ENCODE results near the gene IFRD2. TPM values are rescaled to one million over a fixed set of nuclear protein-coding genes. Genes with fewer than 3 reads are reported as not detected.

IFRD2 gene
- total RNA-seq, 1 donor from 2014 or later: 51.2 TPM

GRCh38 chr3:50303013-50303815 lies 11.0 kb upstream of the IFRD2 start, which contains the start of gene HYAL1:
Gene HYAL1 (minus strand): TSS chr3:50303574. CDS start chr3:50302956, 618 bp downstream.
- intact Hi-C loops (cut with DNase I): no loop called here
- DNase-seq (ENCODE audit: low spot score) (peak; percentile 86), ATAC-seq (peak; percentile 57)

DNA sequence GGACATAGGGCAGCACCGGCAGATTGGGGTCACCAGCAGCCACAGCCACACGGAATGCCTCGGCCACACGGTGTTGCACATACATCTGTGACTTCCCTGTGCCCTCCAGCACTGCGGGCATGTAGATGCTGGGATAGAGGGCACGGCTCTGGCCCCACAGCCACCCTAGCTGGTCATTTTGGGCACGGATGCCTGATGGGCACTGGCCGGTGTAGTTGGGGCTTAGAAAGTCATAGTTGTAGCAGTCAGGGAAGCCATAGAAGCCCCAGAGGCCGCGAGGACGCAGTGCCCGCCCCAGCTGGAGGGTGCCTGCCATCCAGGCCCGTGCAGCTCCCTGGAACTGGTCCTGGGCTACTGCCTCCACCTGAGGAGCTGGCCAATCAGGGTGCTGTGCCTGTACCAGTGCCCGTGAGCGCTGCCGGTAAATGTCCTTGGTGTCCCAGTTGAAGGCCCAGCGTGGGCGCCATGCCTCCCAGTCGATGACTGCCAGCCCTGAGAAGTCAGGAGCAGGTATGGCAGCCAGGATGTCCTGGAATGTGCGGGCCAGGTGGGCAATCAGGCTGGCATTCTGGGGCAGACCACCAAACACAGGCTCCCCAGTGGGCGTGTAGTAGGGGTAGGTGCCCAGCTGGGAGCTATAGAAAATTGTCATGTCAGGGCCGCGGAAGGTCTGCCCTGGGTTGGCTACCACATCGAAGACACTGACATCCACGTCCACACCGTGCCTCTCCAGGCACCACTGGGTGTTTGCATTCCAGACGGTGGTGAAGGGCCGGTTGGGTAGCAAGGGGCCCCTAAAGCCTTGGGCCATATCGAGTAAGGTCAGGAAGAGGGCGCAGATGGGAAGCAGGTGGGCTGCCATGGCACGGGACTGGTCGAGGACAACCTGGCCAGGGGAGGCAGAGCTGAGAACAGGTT lies 10.1 kb upstream of the IFRD2 start:
- no peak for DNase-seq (ENCODE audit: low spot score)
- ATAC-seq: no peak

DNA sequence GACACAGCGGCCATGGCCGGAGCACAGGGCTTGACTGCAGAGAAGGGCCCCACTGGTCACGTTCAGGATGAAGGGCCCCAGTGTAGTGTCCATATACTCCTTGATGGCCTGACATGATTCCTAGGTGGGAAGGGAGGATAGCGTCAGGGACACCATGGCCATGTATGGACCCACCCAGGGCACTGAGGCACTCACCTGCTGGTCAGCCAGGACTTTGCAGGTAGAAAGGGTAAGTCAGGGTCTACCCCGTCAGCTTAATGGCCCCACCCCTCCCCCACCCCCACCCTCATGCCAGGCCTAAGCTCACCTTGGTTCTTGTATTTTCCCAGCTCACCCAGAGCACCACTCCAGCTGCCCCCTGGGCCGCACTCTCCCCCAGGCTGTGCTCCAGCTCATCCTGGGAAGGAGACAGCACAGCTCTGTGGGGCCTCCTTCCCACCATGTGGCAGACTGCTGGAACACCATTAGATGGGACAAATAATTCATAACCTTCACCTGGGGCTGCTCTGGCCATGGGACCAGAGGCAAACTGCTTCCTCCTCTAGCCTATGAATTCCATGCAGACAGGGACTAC lies 8.5 kb upstream of the IFRD2 start:
- ATAC-seq (no peak), DNase-seq (ENCODE audit: low spot score) (no peak)
- intact Hi-C loops (cut with DNase I): no loop called here

More for the DNA sequence above, 10.1 kb upstream of the IFRD2 start:
- intact Hi-C loops (cut with DNase I): no loop called here

DNA sequence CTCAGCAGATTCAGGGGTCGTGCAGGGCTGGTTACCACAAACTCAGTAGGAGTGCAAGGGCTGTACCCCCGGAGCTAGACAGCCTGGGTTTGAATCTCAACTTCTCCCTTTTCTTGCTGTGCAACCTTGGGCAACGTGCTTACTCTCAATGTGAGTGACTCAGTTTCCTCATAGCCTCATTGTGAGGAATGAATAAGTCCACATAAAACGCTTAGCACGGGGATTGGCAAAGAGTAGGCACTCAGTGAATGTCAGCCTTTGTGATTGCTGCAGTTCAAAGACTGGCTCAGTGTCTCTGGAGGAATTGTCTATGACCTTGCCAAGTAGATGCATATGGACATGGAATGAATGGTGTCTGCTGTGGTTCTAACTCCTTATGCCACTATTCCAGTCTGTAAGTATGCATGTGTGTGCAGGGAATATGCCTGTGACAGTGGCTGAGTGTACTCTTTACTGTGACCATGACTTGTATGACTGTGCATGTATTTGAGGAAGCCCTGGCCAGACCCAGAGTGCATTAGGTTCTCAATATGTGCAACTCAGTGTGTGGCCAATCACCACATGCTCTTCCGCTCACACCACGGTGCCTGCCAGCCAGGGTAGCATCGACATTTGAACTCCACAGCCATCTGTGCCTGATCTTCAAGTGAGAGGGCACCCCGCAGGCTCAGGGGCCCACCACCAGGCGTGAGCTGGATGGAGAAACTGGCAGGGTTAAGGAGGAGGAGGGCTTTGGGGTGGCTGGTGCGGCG lies 7.9 kb upstream of the IFRD2 start:
- no peak for DNase-seq (ENCODE audit: low spot score)
- ATAC-seq: peak; percentile 5
- intact Hi-C loops (cut with DNase I): no loop called here

GRCh38 chr3:50299638-50299928 lies 7.4 kb upstream of the IFRD2 start:
- ATAC-seq (no peak), DNase-seq (ENCODE audit: low spot score) (no peak)
- intact Hi-C loops (cut with DNase I): no loop called here

- DNase-seq (ENCODE audit: low spot score) (peak; percentile 100), ATAC-seq (peak; percentile 93)
- intact Hi-C loops (cut with DNase I): no loop called here
Measured at GRCh38 chr3:50298836-50299637, 6.8 kb upstream of the IFRD2 start, which contains the start of the genes HYAL3 and NAA80. Gene HYAL3 (minus strand): TSS chr3:50299405. CDS start chr3:50295602, 3,803 bp downstream. Gene NAA80 (minus strand): TSS chr3:50299405. CDS start chr3:50297463, 1,942 bp downstream.

DNA sequence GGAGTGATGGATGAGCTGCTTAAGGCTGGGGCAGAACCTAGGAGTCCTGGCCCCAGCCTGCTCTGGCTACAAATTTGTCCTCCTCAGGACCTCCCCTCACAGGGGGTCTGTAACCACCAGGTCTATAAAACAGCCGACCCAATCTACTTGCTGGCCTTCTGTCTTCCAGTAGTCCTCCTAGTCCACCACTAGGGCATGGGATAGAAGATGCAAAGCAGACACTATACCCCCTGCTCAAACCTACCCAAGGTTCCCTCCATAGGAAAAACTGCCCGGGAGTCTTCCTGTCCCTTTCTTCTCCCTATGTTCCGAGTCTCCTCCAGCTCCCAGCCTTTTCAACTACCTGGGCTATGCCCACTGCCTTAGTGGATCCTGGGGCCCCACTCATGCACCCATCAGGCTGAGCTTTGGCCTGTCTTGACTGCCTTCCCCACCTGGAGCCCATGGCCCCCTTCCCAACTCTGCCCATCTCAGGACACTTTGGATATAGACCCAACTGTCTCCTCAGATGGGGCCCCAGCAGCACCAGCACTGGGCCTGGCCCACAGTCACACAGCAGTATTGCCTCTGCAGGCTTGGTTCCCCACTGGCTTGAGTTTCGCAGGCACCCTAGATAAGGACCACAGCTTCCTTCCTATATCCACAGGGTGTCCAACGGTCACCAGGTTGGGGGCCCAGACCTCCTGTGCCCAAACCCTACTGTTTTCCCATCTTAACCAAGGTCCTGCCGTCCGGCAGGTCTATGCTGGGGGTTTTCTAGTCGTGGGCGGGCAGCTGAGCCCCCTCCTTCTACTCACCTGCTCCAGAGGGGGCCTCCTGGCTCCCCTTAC lies 5.9 kb upstream of the IFRD2 start:
- DNase-seq (ENCODE audit: low spot score) (no peak), ATAC-seq (no peak)
- intact Hi-C loops (cut with DNase I): no loop called here

- ATAC-seq (no peak), DNase-seq (ENCODE audit: low spot score) (peak; percentile 73)
- intact Hi-C loops (cut with DNase I): no loop called here
Measured at GRCh38 chr3:50297384-50297775, 5.2 kb upstream of the IFRD2 start.

- ATAC-seq (no peak), DNase-seq (ENCODE audit: low spot score) (no peak)
- intact Hi-C loops (cut with DNase I): no loop called here
Measured at GRCh38 chr3:50296721-50297383, 4.6 kb upstream of the IFRD2 start.

DNA sequence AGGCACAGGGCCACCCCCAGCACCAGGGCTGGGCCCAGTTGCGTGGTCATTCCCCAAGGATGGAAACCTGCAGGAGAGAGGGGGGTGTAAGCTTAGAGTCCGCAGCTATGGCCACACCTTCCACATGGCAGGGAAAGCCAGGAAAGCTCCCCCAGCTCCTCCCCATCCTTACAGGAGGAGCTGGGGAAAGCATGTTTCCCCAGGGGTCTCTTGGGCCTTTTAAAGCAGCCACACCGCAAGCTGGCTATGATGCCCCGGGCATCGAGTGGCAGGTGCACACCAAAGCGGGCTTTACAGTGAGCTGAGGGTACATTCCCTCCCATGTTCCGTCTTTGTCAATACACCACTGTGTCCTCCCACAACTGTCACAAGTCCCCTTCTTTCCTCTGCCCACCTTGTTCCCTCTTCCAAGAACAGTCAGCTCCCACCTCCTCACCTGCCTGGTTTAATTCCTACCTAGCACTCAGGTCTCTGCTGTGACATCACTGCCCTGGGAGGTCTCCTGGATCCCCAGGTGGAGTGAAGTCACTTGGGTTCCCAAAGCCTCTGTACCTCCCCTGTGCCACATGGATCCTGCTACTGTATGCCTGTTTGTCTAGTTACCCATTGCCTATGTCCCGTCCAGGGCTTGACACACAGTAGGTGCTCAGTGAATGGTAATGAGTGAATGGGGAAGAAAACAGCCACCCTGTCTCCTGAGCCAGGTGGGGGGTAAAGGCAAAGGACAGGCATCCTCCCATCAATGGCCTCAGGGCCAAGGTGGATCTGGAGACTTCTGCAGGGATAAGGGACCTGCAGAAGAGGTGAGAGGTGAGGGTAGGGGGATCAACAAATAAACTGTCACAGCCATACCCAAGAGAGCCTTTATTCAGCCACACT lies 3.6 kb upstream of the IFRD2 start:
- DNase-seq (ENCODE audit: low spot score): no peak
- no peak for ATAC-seq
- intact Hi-C loops (cut with DNase I): no loop called here

DNA sequence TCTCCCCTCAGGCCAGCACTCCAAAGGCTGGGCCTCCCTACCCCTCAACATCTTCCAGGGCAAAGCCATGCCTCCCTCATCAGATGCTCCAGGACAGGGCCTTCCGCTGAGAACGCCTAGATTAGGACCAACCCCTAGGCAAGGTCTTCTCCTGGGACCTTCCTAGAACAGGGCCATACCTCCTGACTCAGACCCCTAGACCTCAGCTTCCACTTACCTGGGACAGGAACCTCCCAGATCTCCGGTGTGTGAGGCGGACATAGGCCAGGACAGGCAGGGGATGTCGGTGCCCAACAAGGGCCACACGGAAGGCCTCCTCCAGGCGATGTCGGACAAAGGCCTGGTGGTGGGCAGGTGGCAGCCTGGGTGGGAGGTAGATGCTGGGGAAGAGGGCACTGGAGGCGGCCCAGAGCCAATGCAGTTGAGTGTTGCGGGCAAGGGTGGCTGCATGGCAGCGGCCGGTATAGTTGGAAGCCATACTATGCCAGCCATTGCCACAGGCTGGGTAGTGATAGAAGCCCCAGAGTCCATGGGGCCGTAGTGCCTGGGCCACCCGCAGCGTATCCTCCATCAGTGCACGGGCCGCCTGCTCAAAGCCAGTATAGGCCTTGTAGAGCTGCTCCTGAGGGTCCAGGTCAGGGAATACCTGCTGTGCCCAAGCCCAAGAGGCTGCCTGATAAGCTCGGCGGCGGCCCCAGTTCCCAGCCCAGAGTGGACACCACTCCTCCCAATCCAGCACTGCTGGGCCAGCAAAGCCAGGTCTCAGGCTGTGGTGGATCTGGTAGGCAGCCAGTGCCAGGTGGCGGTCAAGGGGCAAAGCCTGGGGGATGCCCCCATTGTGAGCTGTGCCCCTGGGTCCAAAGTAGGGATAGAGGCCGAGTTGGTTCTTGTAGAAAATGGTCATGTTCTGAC lies 2.5 kb upstream of the IFRD2 start:
- DNase-seq (ENCODE audit: low spot score) (no peak), ATAC-seq (no peak)
- intact Hi-C loops (cut with DNase I): no loop called here

DNA sequence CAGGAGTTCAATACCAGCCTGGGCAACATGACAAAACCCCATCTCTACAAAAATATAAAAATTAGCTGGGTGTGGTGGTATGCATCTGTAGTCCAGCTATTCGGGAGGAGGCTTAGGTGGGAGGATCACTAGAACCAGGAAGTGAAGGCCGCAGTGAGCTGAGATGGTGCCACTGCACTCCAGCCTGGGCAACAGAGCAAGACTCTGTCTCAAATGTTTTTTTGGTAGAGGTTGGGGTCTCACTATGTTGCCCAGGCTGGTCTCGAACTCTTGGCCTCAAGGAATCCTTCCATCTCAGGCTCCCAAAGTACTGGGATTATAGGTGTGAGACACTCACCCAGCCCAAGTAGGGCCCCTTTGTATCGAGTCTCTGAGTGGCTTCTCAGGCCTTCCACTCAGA lies 1.9 kb upstream of the IFRD2 start:
- DNase-seq (ENCODE audit: low spot score) (no peak), ATAC-seq (no peak)
- intact Hi-C loops (cut with DNase I): no loop called here

DNA sequence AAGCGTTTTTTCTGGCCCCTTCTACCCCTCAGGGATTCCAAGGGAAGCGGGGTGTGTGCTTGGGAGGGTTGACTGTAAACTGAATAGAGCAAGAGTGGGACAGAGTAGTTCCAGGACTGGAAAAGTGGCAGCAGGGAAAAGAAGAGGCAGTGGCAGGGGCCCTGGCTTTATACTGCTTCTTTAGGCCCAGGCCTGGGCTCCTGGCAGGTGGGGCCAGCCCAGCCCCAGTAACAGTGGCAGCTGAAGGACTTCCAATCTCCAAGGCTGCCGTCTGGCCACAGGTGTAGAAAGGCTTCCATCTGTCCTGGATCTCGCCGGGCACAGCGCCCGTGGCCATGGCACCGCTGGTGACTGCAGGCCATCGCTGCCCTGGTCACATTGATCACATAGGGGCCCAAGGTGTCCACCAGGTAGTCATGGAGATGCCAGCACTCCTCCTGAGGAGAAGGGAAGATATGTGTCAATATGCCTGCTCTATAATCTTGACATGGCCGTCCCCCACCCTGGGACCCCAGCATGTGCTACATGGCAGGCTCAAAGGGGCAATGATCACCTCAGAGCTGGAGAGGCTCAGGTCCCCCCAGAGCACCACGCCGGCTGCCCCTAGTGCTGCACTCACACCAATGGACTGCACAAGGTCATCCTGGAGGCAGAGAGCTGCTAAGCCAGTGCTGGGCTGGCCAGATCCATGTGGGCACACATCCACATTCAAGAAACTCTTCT lies 1.0 kb upstream of the IFRD2 start:
- ATAC-seq (no peak), DNase-seq (ENCODE audit: low spot score) (no peak)
- intact Hi-C loops (cut with DNase I): no loop called here

DNA sequence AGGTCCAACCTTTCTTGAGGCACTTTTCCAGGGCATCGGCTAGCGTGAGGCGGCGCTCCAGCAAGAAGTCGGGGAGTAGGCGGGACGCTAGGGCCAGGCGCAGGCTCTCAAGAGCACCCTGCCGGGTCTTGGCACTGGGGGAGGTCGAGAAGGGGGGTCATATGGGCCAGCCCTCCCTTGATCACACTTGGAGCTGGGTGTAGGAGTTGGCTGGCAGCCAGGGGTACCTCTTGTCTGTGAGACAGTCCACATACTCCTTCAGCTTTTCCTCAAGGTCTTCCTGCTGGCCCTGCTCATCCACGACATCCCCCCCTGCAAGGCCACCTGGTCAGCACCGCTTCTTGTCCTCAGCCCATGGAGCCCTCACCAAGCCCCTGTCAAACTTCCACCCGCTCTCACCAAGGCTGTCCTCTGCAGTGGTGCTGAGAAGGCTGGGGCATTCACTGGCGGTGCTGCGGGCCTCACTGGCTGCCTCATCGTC lies 2.0 kb downstream of the IFRD2 start:
- ATAC-seq (no peak), DNase-seq (ENCODE audit: low spot score) (no peak)
- intact Hi-C loops (cut with DNase I): no loop called here
